GM12875 (cell line): ENCODE results near the gene LTA.

Experiments
- H3K4me3 ChIP-seq: one replicate; pipeline ENCODE4 v1.5.1; 2011; ENCODE audit warnings: low read depth, low read length, control low read depth
- CTCF ChIP-seq: IDR thresholded peaks from 2 replicates; pipeline ENCODE4 v1.5.1; 2011; ENCODE audit warnings: low read depth, mild to moderate bottlenecking, control low read depth, inconsistent platforms, low read length, moderate library complexity, borderline replicate concordance; ENCODE audit not compliant: insufficient read depth

Gene LTA

GRCh38 chr6:31579119-31579505, 7.0 kb downstream of the LTA start:
- TF ChIP-seq CTCF, result no peak
- no peak overlapping the region for H3K4me3 ChIP-seq

- H3K4me3 ChIP-seq, result peak overlapping the region; percentile 64
- no peak for TF ChIP-seq CTCF
Observed at GRCh38 chr6:31579546-31580437, 7.7 kb downstream of the LTA start.

- H3K4me3 ChIP-seq, result peak overlapping the region; percentile 64
- TF ChIP-seq CTCF, result no peak
Observed at GRCh38 chr6:31580438-31580740, 8.3 kb downstream of the LTA start.

GRCh38 chr6:31580807-31581433, 8.8 kb downstream of the LTA start:
- H3K4me3 ChIP-seq, result peak overlapping the region; percentile 64
- TF ChIP-seq CTCF, result peak; percentile 98

GRCh38 chr6:31581434-31582229, 9.5 kb downstream of the LTA start:
- H3K4me3 ChIP-seq, result peak overlapping the region; percentile 64
- no peak for TF ChIP-seq CTCF

GRCh38 chr6:31582230-31582643, 10.1 kb downstream of the LTA start, which contains the start of gene LTB:
Gene LTB (minus strand): TSS chr6:31582424. CDS start chr6:31582417, 7 bp downstream.
- TF ChIP-seq CTCF, result no peak
- peak within 1 kb of the TSS; percentile 64 for H3K4me3 ChIP-seq
